Activated CD4-positive, alpha-beta T cell treated with anti-CD3 and anti-CD28 coated beads, Interleukin-2, amount 50 U/mL, for 48 hours (primary cell): ENCODE data around the gene THAP11.

ENCODE experiments used
- DNase-seq, 2 experiments: peaks; one replicate each; pipeline ENCODE4 v3.0.0-alpha.2; 2020

THAP11 gene

GRCh38 chr16:67885976-67886375 lies 43.9 kb downstream of the THAP11 start:
- DNase-seq: no peak

- DNase-seq: no peak
These were observed 44.3 kb downstream of the THAP11 start for GRCh38 chr16:67886387-67886786.

GRCh38 chr16:67888331-67888730 lies 46.2 kb downstream of the THAP11 start:
- DNase-seq: no peak

GRCh38 chr16:67892375-67892774 lies 50.3 kb downstream of the THAP11 start:
- no peak for DNase-seq

GRCh38 chr16:67892899-67893742 lies 51.0 kb downstream of the THAP11 start, which contains the start of gene PSKH1:
Gene PSKH1 (plus strand): TSS chr16:67893254. CDS start chr16:67908750, 15,496 bp downstream.
- DNase-seq: peak; percentile 97
